Measurements from ENCODE around the gene ZSWIM1. TPM values are rescaled to one million over a fixed set of nuclear protein-coding genes. Genes with fewer than 3 reads are reported as not detected.

ZSWIM1 gene
- total and polyA plus RNA-seq, 2 donors (not counting 3 experiments of a cell fraction or from before 2014, with no cell fraction given): 8.5 to 10.0 TPM

GRCh38 chr20:45859916-45860315 lies 21.1 kb upstream of the ZSWIM1 start:
- intact Hi-C loops (cut with micrococcal nuclease): no loop called here

More at GRCh38 chr20:45859916-45860315, 21.1 kb upstream of the ZSWIM1 start:
- no TSS peak for BruUV-seq (replicated peaks)
- no peak overlapping the region for H3K4me3 ChIP-seq (replicated peaks in 1 of 3; ENCODE audit: insufficient read depth in 1 of 3, low read depth in 1 of 3, low read length in 3 of 3)
- H3K79me2 ChIP-seq (ENCODE audit: control insufficient read depth, insufficient read depth, low read length): peaks cover 9% of the 10 kb centered on the region
- H3K27ac ChIP-seq (ENCODE audit: insufficient read depth, low read depth, low read length): no peak overlapping the region
- DNase-seq (ENCODE audit: low read depth, low spot score): no peak
- no peak for FAIRE-seq
- POLR2A ChIA-PET: interaction anchor here (0.7 kb wide), 1 partner anchor 74 kb away, joined by 9 read pairs; no protein-coding TSS in a partner anchor
- H3K9me1 ChIP-seq (replicated peaks; ENCODE audit: control insufficient read depth, extremely low read depth, insufficient read depth, low read length): no peaks in the 10 kb centered on the region
- CTCF ChIA-PET: no interaction called here
- H3K4me1 ChIP-seq (ENCODE audit: control insufficient read depth, extremely low read depth, insufficient read depth, low read length): peaks cover 12% of the 10 kb centered on the region
- H3K9me3 ChIP-seq (replicated peaks; ENCODE audit: control insufficient read depth, insufficient read depth, low read length): no peaks in the 10 kb centered on the region
- dilution Hi-C loops (cut with MboI; ENCODE audit: extremely low pct_ligation_motif_present, low sequenced_read_pairs): no loop called here
- H3K36me3 ChIP-seq (ENCODE audit: control insufficient read depth in 2 of 2, extremely low read depth in 1 of 2, insufficient read depth in 2 of 2, low read length in 2 of 2): no peaks in the 10 kb centered on the region
- no peaks in the 10 kb centered on the region for H3K27me3 ChIP-seq (ENCODE audit: control insufficient read depth in 2 of 2, insufficient read depth in 2 of 2, low read length in 2 of 2)
- H3K9ac ChIP-seq (replicated peaks; ENCODE audit: extremely low read depth, insufficient read depth, low read length): no peak overlapping the region
- no peak overlapping the region for H2AFZ ChIP-seq (ENCODE audit: low read depth, low read length)
- no peak overlapping the region for H3K4me2 ChIP-seq (ENCODE audit: insufficient read depth, low read length)
- TF ChIP-seq EZH2 (IDR thresholded peaks at IDR 0.05; ENCODE audit: borderline replicate concordance, low read depth, low read length, severe bottlenecking) (no peak), MAX (IDR thresholded peaks at IDR 0.05; ENCODE audit: insufficient read depth, insufficient read length) (no peak), POLR2A (IDR thresholded peaks at IDR 0.05; ENCODE audit: low read depth, low read length) (no peak), GATA2 (IDR thresholded peaks at IDR 0.05; ENCODE audit: insufficient read depth, insufficient read length, low read depth, low read length) (no peak), MYC (IDR thresholded peaks at IDR 0.05; ENCODE audit: low read depth, low read length) (no peak), POLR2AphosphoS5 (IDR thresholded peaks at IDR 0.05; ENCODE audit: insufficient read depth, low read depth, low read length) (no peak), FOS (IDR thresholded peaks at IDR 0.05; ENCODE audit: borderline replicate concordance, insufficient read depth, low read length) (no peak), JUN (IDR thresholded peaks at IDR 0.05; ENCODE audit: borderline replicate concordance, insufficient read depth, insufficient read length, low read depth) (no peak), CTCF (IDR thresholded peaks at IDR 0.05; ENCODE audit: extremely low read depth in 1 of 2, insufficient read depth in 1 of 2, low read depth in 1 of 2, low read length in 2 of 2) (no peak)
- no peaks in the 10 kb centered on the region for H4K20me1 ChIP-seq (replicated peaks; ENCODE audit: control insufficient read depth, extremely low read depth, insufficient read depth, low read length)

All from endothelial cell of umbilical vein (primary cell).